ENCODE results near the gene HS3ST3B1.

HS3ST3B1 gene

GRCh38 chr17:14300575-14301278, at the start of gene HS3ST3B1:
Gene HS3ST3B1 (plus strand): TSS chr17:14301081. CDS start chr17:14301519, 438 bp downstream.
- DNase-seq (ENCODE audit: low read depth in 1 of 2, low spot score in 1 of 2) = peak; percentile 95 to 99

DNA sequence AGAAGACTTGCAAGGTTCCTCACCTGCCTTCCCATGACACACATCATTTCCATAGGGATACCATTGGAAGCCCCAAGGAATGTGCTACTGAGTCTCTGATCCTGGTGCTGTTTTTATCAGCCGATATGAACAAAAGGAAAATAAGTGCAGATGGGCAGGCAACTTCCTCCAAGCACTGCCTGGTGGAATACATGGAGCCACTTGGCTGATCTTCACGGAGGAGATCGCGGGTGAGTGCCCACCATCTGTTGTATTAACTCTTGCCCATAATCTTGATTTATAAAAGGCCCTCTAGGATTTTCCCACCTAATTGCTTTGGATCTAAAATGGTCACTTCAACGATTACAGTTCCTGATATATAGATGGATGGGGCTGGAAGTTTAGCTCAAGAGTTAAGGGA, 39.5 kb upstream of the HS3ST3B1 start:
- no peak for DNase-seq (ENCODE audit: low read depth in 1 of 2, low spot score in 1 of 2)

DNA sequence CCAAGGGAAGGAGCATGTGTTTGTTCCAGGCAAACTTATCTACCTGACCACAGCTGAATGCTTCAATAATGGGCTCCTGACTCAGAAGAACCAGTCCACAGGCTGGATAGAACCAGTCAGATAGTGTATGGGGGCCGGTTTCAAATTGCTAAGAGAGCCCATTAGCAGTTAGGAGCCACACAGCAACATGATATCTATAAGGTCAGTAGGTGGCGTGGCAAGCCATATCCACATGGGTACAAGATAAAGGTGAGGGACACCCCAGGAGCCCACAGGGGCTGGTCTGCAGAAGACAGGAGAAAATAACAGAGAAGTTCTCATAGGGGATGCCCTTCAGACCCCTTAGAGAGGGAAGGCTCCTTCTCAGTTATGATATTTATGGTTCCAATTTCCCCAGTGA, 32.6 kb upstream of the HS3ST3B1 start:
- DNase-seq (ENCODE audit: low read depth in 1 of 2, low spot score in 1 of 2) = no peak

GRCh38 chr17:14269473-14269872, 31.4 kb upstream of the HS3ST3B1 start:
- no peak for DNase-seq (ENCODE audit: low read depth in 1 of 2, low spot score in 1 of 2)

DNA sequence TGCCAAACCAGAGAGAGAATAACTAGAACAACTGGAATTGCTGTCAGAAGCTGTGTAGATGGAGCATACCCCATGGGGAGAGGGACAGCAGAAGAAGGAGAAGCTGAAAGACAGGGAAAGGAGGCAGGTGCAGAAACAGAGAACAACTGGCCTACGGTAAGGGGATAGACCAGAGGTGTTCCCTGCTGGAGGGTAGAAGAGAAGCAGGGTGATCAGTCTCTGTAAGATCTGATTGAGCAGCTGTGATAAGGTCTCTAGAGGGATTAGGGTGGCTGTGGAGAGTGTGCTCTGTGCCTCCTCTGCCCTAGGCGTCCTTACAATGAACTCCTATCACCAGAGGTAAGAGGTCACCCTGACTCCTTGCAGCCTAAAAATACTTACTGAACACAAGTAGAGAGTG, 30.4 kb upstream of the HS3ST3B1 start:
- DNase-seq (ENCODE audit: low read depth in 1 of 2, low spot score in 1 of 2) = no peak

DNA sequence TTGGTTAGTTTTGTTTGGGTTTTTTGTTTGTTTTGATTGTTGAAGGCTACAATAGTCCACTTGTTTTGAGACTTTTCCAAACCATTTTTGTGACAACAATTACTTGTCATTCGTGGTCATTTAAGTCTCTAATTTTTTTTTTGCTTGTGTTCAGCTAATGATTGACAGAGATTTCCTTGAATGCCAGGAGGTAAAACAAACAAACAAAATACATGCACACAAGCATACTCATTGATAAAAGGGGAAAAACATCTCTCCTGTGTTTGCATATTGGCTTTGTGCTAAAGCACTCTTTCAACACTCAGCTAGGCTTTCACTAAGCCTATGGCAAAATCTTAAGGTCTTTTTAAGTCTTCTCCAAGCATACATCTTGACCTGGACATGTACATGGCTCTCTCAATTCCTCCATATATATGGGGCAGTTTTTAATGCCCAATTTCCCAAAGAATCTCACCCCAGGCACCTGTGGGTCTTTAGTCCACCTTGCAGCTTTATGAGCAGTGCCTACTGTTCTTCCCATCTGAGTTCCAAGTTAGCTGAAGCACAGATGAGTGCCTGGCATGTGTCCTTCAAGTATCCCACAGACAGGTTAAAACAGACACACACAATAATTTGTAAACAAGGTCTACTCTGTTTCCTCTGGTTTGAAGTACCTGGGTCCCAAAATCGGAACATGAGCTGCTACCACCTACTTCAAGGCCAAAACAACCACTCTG, 24.2 kb upstream of the HS3ST3B1 start:
- no peak for DNase-seq (ENCODE audit: low read depth in 1 of 2, low spot score in 1 of 2)

GRCh38 chr17:14281530-14281929, 19.4 kb upstream of the HS3ST3B1 start:
- DNase-seq (ENCODE audit: low read depth in 1 of 2, low spot score in 1 of 2) = no peak

DNA sequence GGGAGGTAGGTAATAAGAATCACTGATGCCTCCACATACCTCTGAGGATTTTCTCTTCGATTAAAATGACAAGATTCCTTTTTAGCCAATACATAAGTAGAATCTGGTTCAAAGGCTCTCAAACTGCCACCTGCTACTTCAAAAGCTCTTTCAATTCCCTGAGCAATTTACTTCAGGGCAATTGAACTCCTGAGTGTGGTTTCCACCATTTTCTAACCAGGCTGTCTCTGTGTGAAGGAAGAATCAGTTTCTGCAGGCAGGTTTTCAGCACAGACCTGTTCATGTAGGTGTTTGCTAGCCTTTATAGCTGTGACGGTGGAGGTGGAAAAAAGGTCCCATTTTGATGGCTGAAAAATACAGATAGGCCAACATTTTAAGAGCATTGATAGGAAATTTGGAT, 18.2 kb upstream of the HS3ST3B1 start:
- DNase-seq (ENCODE audit: low read depth in 1 of 2, low spot score in 1 of 2) = no peak

GRCh38 chr17:14289162-14289561, 11.7 kb upstream of the HS3ST3B1 start:
- DNase-seq (ENCODE audit: low read depth in 1 of 2, low spot score in 1 of 2) = no peak

DNA sequence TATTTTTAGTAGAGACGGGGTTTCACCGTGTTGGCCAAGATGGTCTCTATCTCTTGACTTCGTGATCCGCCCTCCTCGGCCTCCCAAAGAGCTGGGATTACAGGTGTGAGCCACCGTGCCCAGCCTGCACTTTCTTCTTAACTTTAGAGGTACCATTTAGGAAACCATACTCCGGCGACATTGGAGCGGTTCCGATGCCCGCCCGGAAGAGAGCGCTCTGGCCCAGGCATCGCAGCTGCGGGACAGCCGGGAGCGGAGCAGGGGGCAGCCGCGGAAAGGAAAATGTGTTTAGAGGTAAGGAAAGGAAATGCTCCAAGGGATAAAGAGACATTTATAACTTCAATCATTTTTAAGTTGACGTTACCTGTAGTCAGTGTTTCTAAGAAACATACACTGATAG, 6.0 kb upstream of the HS3ST3B1 start:
- DNase-seq (ENCODE audit: low read depth in 1 of 2, low spot score in 1 of 2) = no peak

GRCh38 chr17:14295676-14296075, 5.2 kb upstream of the HS3ST3B1 start:
- no peak for DNase-seq (ENCODE audit: low read depth in 1 of 2, low spot score in 1 of 2)

DNA sequence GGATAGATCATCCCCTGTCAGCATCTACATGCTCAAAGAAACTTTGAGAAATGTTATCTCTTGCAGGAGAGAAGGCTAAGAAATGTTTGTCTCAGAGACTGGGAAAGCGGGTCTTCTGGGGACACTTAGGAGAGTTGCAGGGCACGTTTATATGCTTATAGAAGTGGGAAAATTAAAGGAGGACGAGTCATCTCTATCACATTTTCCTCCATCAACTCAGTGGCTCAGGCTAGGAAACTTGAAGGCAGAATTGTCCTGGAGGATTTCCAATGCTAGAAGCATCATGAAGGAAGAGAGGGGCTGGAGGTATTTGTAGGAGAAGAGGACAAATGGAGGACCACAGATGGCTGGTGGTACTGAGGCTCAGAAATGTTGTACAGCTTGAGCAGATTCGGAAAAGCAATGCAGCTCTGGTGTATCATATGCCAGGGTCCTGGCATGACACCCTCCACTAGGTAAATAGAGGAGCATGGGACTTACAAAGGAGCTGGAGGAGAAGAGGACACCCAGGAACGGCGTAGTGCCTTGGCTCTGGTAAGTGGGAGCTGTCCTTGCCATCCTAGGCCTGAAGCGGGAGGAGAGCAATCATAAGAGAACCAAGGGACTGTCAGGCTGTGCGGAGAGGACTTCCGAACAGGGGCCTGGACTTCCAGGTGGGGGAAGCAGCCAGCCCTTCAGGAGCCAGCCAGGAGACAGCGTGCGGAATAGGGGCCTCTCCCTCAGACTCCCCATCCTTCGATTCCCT, 4.5 kb upstream of the HS3ST3B1 start:
- DNase-seq (ENCODE audit: low read depth in 1 of 2, low spot score in 1 of 2) = no peak

DNA sequence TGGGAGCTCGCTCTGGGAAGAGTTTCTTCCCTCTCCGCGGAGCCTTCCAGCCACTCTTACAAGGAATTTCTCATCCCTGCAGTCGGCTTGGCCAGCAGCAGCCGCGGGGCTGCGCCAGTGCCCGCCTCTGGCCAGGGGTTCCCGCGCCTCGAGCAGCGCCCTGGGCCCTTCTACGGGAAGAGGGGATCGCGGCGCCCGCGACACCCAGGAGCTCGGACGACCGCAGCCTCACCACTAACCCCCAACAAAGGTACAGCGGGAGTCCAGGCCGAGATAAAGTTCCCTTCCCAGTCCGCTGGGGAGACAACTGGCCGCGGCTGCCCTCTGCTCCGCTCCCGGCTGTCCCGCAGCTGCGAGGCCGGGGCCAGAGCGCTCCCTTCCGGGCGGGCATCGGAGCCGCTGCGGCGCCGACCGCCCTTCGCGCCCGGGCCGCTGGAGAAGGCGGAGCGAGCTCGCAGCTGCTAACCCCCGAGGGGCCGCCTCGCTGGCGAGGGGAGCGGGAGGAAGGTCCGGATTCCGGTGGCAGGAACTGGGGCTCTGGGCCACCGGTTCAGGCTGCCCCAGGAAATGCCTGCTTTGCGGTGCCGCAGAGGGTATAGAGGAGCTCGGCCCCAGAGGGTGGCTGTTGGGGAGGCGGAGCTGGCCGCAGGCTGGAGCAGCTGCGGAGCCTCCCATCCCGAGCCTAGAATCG, 3.6 kb upstream of the HS3ST3B1 start:
- DNase-seq (ENCODE audit: low read depth in 1 of 2, low spot score in 1 of 2) = no peak

GRCh38 chr17:14298221-14298946, 2.5 kb upstream of the HS3ST3B1 start:
- no peak for DNase-seq (ENCODE audit: low read depth in 1 of 2, low spot score in 1 of 2)

DNA sequence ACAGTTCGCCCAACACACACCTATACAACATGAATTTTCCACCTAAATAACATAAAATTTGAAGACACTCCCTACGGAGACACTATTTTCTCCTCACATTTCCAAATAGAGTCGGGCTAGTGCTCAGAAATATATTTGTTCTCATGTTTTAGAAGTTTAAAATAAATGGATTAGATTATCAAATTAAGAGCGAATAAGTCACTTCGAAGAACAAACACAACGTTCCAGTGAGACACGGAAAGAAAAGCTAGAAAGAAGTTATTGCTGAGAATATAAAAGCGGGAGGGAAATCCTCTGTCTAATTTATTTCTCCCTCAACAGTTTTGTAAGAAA, 2.0 kb upstream of the HS3ST3B1 start:
- no peak for DNase-seq (ENCODE audit: low read depth in 1 of 2, low spot score in 1 of 2)

DNA sequence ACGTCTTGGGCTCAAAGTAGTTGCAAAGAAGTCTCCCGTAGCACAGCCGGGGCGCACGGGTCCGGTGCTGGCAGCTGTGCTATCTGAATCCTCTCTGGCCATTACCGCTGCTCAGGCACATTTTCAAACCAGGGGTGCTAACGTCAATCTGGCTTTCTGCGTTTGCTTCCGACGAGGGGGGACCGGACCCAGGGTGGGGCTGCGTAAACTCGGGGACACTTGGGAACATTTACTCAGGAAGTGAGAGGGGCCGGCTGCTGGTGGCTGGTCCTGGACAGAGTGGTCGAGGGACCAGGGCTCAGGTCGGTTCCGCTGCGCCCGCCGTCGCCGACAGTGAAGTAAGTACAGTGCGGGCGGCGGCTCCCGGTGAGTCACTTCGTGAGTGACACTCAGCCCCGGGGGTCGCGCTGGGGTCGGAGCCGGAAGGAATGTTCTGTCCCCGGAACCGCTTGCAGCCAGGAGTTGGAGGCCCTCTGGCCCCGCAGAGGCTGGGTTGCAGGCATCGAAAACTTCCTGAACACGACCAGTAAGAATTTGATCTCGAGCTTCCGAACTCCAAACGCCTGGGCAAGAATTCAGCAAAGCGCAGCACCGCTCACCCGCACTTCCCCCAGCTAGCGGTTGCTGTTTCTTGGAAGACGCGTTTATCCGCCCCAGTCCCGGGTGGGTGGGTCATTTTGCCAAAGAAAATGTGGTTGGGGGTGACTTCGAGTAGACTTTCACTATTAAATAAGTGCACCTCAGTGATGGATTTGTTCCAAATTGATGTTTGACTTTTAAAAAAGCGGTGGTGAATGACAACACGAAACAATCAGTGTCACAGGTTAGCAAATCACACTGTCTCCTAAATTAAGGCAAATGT, 1.4 kb upstream of the HS3ST3B1 start:
- DNase-seq (ENCODE audit: low read depth in 1 of 2, low spot score in 1 of 2) = no peak

- peak in 1 of 2 donors; percentile 38 for DNase-seq (ENCODE audit: low read depth in 1 of 2, low spot score in 1 of 2)
Observed at GRCh38 chr17:14301279-14302090, 604 bp downstream of the HS3ST3B1 start.

DNA sequence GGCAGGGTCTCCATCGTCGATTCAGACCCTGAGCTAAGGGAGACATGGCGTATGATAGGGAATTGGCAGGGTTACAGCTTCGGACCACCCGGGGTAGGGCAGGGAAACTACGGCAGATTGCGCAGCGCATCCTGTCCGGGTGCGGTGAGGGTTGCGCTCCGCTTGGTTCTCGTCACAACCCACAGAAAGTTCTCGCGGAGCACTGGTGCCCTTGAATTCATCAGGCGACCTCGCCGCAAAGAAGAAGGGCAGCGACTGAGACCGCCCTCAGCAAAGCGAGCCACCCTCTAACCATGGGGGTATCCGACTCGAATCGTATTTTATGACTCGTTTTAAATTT, 1.2 kb downstream of the HS3ST3B1 start:
- peak; percentile 40 to 49 for DNase-seq (ENCODE audit: low read depth in 1 of 2, low spot score in 1 of 2)

GRCh38 chr17:14302431-14303099, 1.7 kb downstream of the HS3ST3B1 start:
- peak; percentile 70 to 72 for DNase-seq (ENCODE audit: low read depth in 1 of 2, low spot score in 1 of 2)
